Loucy (cell line): Measurements from ENCODE around the gene ANKRD10.
"Not testable (repeated sequence)": the region's sequence is repeated elsewhere in the genome, so short reads cannot be mapped to it uniquely, and the experiment has no call there.

Experiments used
- H2AFZ ChIP-seq: fragments of 200-600 bp; sonication (generic); 2 replicates; pipeline ENCODE4 v1.6.0; 2016; ENCODE audit warnings: antibody characterized with exemption, mild to moderate bottlenecking, low read length, moderate library complexity
- H3F3A ChIP-seq: fragments of 200-600 bp; 2 replicates; pipeline ENCODE4 v1.6.0; 2016; ENCODE audit warnings: antibody characterized with exemption, low read depth, mild to moderate bottlenecking
- H3K27me3 ChIP-seq: fragments of 200-600 bp; sonication (generic); 2 replicates; pipeline ENCODE4 v1.6.1; 2014; ENCODE audit warnings: low read length, mild to moderate bottlenecking; ENCODE audit not compliant: insufficient read depth, poor library complexity, severe bottlenecking
- H3K36me3 ChIP-seq: fragments of 200-600 bp; sonication (generic); 2 replicates; pipeline ENCODE4 v1.6.1; 2016; ENCODE audit warnings: low read length; ENCODE audit not compliant: insufficient read depth
- H3K4me1 ChIP-seq: fragments of 200-600 bp; sonication (generic); 2 replicates; pipeline ENCODE4 v1.5.1; 2014; ENCODE audit warnings: low read length, mild to moderate bottlenecking; ENCODE audit not compliant: insufficient read depth, poor library complexity, severe bottlenecking
- H3K4me2 ChIP-seq: fragments of 200-600 bp; sonication (generic); 2 replicates; pipeline ENCODE4 v1.6.0; 2014; ENCODE audit warnings: antibody characterized with exemption, low read length, low read depth, mild to moderate bottlenecking; ENCODE audit not compliant: poor library complexity, severe bottlenecking
- H3K4me3 ChIP-seq: fragments of 200-600 bp; sonication (generic); 2 replicates; pipeline ENCODE4 v1.5.1; 2014; ENCODE audit warnings: low read length, mild to moderate bottlenecking, mixed read lengths; ENCODE audit not compliant: poor library complexity, severe bottlenecking
- H3K79me2 ChIP-seq: fragments of 200-600 bp; sonication (generic); 2 replicates; pipeline ENCODE4 v1.6.1; 2014; ENCODE audit warnings: low read length; ENCODE audit not compliant: insufficient read depth
- H3K9ac ChIP-seq: fragments of 200-600 bp; sonication (generic); 2 replicates; pipeline ENCODE4 v1.6.0; 2014; ENCODE audit warnings: mild to moderate bottlenecking, low read depth, low read length, moderate library complexity; ENCODE audit not compliant: poor library complexity, severe bottlenecking
- H3K9me2 ChIP-seq: fragments of 200-600 bp; sonication (generic); replicated peaks from 2 replicates; pipeline ENCODE4 v1.6.1; 2016; ENCODE audit warnings: low read depth, low read length, mixed read lengths
- H3K9me3 ChIP-seq: fragments of 200-600 bp; sonication (generic); 2 replicates; pipeline ENCODE4 v1.6.1; 2014; ENCODE audit warnings: mild to moderate bottlenecking, antibody characterized with exemption, low read length, low read depth; ENCODE audit not compliant: insufficient read depth
- H4K20me1 ChIP-seq: fragments of 200-600 bp; sonication (generic); 2 replicates; pipeline ENCODE4 v1.6.0; 2014; ENCODE audit warnings: antibody characterized with exemption, low read length, mild to moderate bottlenecking; ENCODE audit not compliant: insufficient read depth, poor library complexity, severe bottlenecking
- EZH2phosphoT487 ChIP-seq: fragments of 200-600 bp; IDR thresholded peaks from 2 replicates; pipeline ENCODE4 v1.6.1; 2018; ENCODE audit warnings: antibody characterized with exemption, mild to moderate bottlenecking, moderate library complexity, borderline replicate concordance
- TF ChIP-seq, protein P1 (sequence below): fragments of 200-600 bp; sonication (generic); conservative IDR thresholded peaks from 2 replicates; pipeline ENCODE4 v1.5.1; 2014; ENCODE audit warnings: mild to moderate bottlenecking, antibody characterized with exemption, low read length

The ANKRD10 gene

DNA sequence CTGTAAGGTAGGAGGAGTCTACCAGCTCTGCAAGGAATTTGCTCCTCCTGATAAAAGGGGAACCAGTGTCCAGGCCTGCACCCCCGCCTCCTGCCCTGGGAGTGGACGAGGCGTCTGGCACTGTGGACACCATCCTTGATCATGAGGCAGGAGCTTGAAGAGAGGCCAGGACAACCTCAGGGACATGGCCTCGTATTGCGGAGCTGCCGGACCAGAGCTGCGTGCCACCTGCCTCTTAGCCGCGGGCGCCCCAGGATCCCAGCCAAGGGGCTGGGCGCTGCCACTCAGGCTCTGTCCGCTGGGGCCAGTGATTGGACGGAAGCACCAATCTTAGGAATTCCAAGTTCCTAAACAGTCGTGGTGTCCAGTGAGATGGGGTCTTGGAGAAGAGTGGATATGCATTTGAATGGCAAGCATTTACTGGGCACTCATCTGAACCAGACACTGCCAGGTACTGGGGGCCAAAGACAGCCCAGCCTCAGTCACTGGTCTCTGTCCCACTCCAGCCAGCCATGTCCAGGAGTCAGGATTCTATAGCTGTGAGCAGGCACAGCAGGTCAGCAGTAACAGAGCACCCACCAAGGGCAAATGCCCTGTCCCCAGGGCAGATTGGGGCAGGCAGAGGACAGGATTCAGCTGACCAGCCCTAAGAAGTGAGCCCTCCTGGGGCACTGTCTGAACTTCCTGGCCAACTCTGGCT, 39.1 kb upstream of the ANKRD10 start:
- no peaks in the 10 kb centered on the region for H3F3A ChIP-seq
- H3K9me3 ChIP-seq: no peaks in the 10 kb centered on the region
- TF ChIP-seq, protein P1, sequence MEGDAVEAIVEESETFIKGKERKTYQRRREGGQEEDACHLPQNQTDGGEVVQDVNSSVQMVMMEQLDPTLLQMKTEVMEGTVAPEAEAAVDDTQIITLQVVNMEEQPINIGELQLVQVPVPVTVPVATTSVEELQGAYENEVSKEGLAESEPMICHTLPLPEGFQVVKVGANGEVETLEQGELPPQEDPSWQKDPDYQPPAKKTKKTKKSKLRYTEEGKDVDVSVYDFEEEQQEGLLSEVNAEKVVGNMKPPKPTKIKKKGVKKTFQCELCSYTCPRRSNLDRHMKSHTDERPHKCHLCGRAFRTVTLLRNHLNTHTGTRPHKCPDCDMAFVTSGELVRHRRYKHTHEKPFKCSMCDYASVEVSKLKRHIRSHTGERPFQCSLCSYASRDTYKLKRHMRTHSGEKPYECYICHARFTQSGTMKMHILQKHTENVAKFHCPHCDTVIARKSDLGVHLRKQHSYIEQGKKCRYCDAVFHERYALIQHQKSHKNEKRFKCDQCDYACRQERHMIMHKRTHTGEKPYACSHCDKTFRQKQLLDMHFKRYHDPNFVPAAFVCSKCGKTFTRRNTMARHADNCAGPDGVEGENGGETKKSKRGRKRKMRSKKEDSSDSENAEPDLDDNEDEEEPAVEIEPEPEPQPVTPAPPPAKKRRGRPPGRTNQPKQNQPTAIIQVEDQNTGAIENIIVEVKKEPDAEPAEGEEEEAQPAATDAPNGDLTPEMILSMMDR: no peak
- TF ChIP-seq EZH2phosphoT487: no peak
- H2AFZ ChIP-seq: no peak overlapping the region
- H3K4me3 ChIP-seq: no peak overlapping the region
- H3K79me2 ChIP-seq: no peaks in the 10 kb centered on the region
- H3K27me3 ChIP-seq: no peaks in the 10 kb centered on the region
- no peaks in the 10 kb centered on the region for H3K36me3 ChIP-seq
- H3K9ac ChIP-seq: no peak overlapping the region
- no peaks in the 10 kb centered on the region for H4K20me1 ChIP-seq
- H3K9me2 ChIP-seq: no peaks in the 10 kb centered on the region
- no peaks in the 10 kb centered on the region for H3K4me1 ChIP-seq
- H3K4me2 ChIP-seq: no peak overlapping the region

DNA sequence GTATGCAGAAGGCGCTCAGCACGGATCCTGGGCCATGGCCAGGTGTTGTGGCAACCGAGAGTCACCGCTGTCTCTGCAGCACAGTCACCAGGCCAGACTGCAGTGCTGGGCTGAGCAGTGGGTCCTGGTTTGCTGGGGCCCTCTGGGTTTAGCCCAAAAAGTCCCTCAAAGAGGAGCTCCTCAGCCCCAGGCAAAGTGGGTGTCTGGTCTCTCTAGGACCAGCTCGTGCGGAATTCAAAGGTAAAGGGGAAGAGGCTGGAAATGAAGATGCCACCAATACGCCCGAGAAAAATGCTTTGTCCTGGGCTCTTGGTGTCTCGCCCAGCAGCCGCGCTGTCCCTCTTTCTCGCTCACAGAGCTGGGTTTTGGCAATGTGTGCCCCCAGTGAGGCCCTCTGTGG, 38.5 kb upstream of the ANKRD10 start:
- H4K20me1 ChIP-seq: no peaks in the 10 kb centered on the region
- no peaks in the 10 kb centered on the region for H3K9me3 ChIP-seq
- no peaks in the 10 kb centered on the region for H3K36me3 ChIP-seq
- no peaks in the 10 kb centered on the region for H3F3A ChIP-seq
- H3K4me1 ChIP-seq: no peaks in the 10 kb centered on the region
- no peak overlapping the region for H2AFZ ChIP-seq
- TF ChIP-seq, protein P1: no peak
- TF ChIP-seq EZH2phosphoT487: no peak
- no peak overlapping the region for H3K4me3 ChIP-seq
- no peak overlapping the region for H3K4me2 ChIP-seq
- no peaks in the 10 kb centered on the region for H3K27me3 ChIP-seq
- H3K79me2 ChIP-seq: no peaks in the 10 kb centered on the region
- no peaks in the 10 kb centered on the region for H3K9me2 ChIP-seq
- no peak overlapping the region for H3K9ac ChIP-seq

DNA sequence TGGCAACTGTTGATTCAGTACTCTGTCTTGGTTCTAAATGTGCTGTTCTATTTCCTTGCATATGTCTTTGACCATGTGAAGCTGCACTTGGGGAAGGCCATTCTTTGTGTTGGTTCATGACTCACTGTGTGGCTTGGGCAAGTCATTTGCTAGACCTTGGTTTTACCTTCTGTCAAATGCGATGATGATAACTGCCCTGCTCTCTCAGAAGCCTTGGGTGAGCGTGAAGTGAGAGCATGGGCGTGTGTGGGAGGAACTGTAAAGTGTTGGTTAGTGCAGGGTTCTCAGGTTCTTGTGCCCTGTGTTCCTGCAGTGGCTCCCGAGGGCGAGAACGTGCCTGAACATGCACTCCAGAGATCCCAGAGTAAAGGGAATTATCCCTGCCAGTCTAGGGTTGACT, 37.3 kb upstream of the ANKRD10 start:
- not testable (repeated sequence) for H3K4me3 ChIP-seq, H3K36me3 ChIP-seq, H3F3A ChIP-seq, H3K79me2 ChIP-seq, H2AFZ ChIP-seq, H3K9me3 ChIP-seq, H3K27me3 ChIP-seq, H3K4me1 ChIP-seq, H3K9me2 ChIP-seq, H4K20me1 ChIP-seq, H3K9ac ChIP-seq, H3K4me2 ChIP-seq
